Panc1 (cell line): ENCODE measurements around the gene AMIGO1. TPM values are rescaled to one million over a fixed set of nuclear protein-coding genes. Genes with fewer than 3 reads are reported as not detected.

ENCODE experiments used
- ATAC-seq: fragments of 200-7000 bp; cut with Tn5 transposase; 2 replicates; pipeline ENCODE4 v1.9.1; 2020; ENCODE audit warnings: mild to moderate bottlenecking, moderate library complexity
- BruUV-seq: library from RNA; stranded (reverse); fragments of 400-500 nt; replicated peaks from 2 replicates; lab custom pipeline; 2021; lab: Mats Ljungman, UMichigan
- CTCF ChIA-PET: fragments of 300-600 bp; sonication (Branson Sonifier 250); formaldehyde crosslinking; loops from one replicate; lab custom pipeline; 2022; ENCODE audit warnings: antibody characterized with exemption; lab: Charles Lee
- POLR2A ChIA-PET: fragments of 300-600 bp; sonication (Branson Sonifier 250); formaldehyde crosslinking; loops from one replicate; lab custom pipeline; 2022; ENCODE audit warnings: antibody characterized with exemption; lab: Charles Lee
- DNase-seq: peaks from one replicate; pipeline ENCODE4 v3.0.0-alpha.2; 2010; ENCODE audit warnings: low read depth, low spot score
- H3K27ac ChIP-seq: 2 replicates; pipeline ENCODE4 v1.5.1; 2011; ENCODE audit warnings: mild to moderate bottlenecking, low read length, inconsistent platforms
- H3K27me3 ChIP-seq: fragments of 200-500 bp; sonication (Bioruptor generic); 2 replicates; pipeline ENCODE4 v1.6.0; 2014; ENCODE audit warnings: low read length, inconsistent platforms; ENCODE audit not compliant: control insufficient read depth, insufficient read depth
- H3K36me3 ChIP-seq: fragments of 200-500 bp; sonication (Bioruptor generic); 2 replicates; pipeline ENCODE4 v1.5.1; 2014; ENCODE audit warnings: inconsistent platforms, mild to moderate bottlenecking, low read length, moderate library complexity; ENCODE audit not compliant: control insufficient read depth, insufficient read depth
- H3K4me1 ChIP-seq: 2 replicates; pipeline ENCODE4 v1.5.1; 2011; ENCODE audit warnings: inconsistent platforms, mild to moderate bottlenecking, low read length, moderate library complexity; ENCODE audit not compliant: control insufficient read depth, insufficient read depth
- H3K4me3 ChIP-seq, 2 experiments: 2 replicates each; pipeline ENCODE4 v1.5.1; 2011 to 2012; ENCODE audit warnings: low read depth in 2 of 2, low read length in 2 of 2, mild to moderate bottlenecking in 2 of 2, inconsistent platforms in 1 of 2, moderate library complexity in 1 of 2
- H3K9me3 ChIP-seq: fragments of 200-500 bp; sonication (Bioruptor generic); 2 replicates; pipeline ENCODE4 v1.5.1; 2014; ENCODE audit warnings: low read depth, mild to moderate bottlenecking, inconsistent platforms, low read length, moderate library complexity; ENCODE audit not compliant: control insufficient read depth, insufficient read depth
- POLR2AphosphoS5 ChIP-seq: IDR thresholded peaks from 2 replicates; pipeline ENCODE4 v1.6.1; 2012; ENCODE audit warnings: mild to moderate bottlenecking, low read depth, low read length, moderate library complexity
- SIN3A ChIP-seq: IDR thresholded peaks from 2 replicates; pipeline ENCODE4 v1.6.1; 2012; ENCODE audit warnings: low read depth, mild to moderate bottlenecking, low read length, moderate library complexity, borderline replicate concordance; ENCODE audit not compliant: insufficient read depth
- TCF7L2 ChIP-seq: IDR thresholded peaks from 2 replicates; pipeline ENCODE4 v1.6.1; 2011; ENCODE audit warnings: mild to moderate bottlenecking, low read depth, low read length, inconsistent platforms
- in situ Hi-C: cut with HindIII; loops from 2 replicates; pipeline ENCODE4 v1.10.0; 2016; ENCODE audit warnings: low sequenced_read_pairs, low pct_unique_long_range_greater_than_20kb
- intact Hi-C: fragments of 100-400 bp; cut with micrococcal nuclease; formaldehyde crosslinking; loops from one replicate; pipeline ENCODE4 v1.10.0; 2022; ENCODE audit not compliant: unreplicated experiment
- total RNA-seq: library from RNA; stranded (reverse); gene quantifications from one replicate; pipeline ENCODE4 v1.2.1, GENCODE V29; 2021; ENCODE audit not compliant: unreplicated experiment
- TF ChIP-seq, protein P1 (sequence below): fragments of 450-650 bp; IDR thresholded peaks from 2 replicates; pipeline ENCODE4 v1.5.1; 2017; ENCODE audit warnings: mild to moderate bottlenecking
- TF ChIP-seq, protein P2 (sequence below), 2 experiments: IDR thresholded peaks; 2 replicates each; pipeline ENCODE4 v1.6.1; 2011 to 2012; ENCODE audit warnings: low read depth in 2 of 2, control low read depth in 1 of 2, low read length in 1 of 2, mild to moderate bottlenecking in 1 of 2, moderate library complexity in 1 of 2; ENCODE audit not compliant: insufficient read depth in 1 of 2

AMIGO1 gene
- total RNA-seq, 1 experiment from 2014 or later = 0.64 TPM

DNA sequence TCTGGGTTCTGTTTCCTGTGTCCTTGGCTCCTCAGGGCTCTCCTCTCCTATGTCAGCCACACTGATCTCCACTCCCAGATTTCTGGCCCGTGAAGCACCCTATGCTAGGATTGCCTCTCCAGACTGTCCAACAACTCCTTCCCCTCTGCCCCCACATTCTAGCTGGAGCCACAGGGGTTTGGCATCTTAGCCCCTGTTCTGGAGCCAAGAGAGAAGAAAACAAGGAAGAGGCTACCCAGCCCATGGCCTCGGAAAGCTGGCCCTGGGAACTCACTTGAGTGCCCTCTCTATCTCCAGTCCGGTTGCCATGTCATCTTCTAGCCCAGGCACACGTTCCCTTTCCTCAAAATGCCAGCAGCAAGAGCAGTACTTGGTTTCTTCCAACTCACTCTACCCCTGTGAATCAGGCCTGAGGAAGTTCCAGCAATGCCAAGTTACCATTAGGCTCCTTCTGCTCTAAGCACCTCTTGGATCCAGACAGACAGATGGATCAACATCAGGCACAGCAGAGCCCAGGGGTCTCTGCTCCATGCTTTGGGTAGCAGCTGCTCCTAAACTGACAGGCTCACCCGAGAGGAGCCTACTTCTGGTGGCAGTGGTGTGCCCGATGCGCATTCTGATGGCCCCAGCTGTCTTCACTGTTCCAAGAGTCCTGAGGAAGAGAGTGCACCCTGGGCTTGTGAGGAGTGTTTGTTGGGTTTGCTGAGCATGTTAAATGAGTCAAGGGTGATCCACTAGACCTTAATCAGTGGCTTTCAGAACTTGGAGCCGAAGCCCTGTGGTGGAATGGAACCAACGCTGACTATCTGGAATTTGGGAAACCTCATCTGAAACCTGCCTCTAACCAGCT is 18.5 kb upstream of the AMIGO1 start:
- H3K9me3 ChIP-seq = no peaks in the 10 kb centered on the region
- H3K4me3 ChIP-seq = no peak overlapping the region
- no peaks in the 10 kb centered on the region for H3K27me3 ChIP-seq
- ATAC-seq (no peak), DNase-seq (no peak)
- no peak overlapping the region for H3K27ac ChIP-seq
- no peak for TF ChIP-seq POLR2AphosphoS5
- TF ChIP-seq, protein P1, sequence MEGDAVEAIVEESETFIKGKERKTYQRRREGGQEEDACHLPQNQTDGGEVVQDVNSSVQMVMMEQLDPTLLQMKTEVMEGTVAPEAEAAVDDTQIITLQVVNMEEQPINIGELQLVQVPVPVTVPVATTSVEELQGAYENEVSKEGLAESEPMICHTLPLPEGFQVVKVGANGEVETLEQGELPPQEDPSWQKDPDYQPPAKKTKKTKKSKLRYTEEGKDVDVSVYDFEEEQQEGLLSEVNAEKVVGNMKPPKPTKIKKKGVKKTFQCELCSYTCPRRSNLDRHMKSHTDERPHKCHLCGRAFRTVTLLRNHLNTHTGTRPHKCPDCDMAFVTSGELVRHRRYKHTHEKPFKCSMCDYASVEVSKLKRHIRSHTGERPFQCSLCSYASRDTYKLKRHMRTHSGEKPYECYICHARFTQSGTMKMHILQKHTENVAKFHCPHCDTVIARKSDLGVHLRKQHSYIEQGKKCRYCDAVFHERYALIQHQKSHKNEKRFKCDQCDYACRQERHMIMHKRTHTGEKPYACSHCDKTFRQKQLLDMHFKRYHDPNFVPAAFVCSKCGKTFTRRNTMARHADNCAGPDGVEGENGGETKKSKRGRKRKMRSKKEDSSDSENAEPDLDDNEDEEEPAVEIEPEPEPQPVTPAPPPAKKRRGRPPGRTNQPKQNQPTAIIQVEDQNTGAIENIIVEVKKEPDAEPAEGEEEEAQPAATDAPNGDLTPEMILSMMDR = no peak
- TF ChIP-seq, protein P2, sequence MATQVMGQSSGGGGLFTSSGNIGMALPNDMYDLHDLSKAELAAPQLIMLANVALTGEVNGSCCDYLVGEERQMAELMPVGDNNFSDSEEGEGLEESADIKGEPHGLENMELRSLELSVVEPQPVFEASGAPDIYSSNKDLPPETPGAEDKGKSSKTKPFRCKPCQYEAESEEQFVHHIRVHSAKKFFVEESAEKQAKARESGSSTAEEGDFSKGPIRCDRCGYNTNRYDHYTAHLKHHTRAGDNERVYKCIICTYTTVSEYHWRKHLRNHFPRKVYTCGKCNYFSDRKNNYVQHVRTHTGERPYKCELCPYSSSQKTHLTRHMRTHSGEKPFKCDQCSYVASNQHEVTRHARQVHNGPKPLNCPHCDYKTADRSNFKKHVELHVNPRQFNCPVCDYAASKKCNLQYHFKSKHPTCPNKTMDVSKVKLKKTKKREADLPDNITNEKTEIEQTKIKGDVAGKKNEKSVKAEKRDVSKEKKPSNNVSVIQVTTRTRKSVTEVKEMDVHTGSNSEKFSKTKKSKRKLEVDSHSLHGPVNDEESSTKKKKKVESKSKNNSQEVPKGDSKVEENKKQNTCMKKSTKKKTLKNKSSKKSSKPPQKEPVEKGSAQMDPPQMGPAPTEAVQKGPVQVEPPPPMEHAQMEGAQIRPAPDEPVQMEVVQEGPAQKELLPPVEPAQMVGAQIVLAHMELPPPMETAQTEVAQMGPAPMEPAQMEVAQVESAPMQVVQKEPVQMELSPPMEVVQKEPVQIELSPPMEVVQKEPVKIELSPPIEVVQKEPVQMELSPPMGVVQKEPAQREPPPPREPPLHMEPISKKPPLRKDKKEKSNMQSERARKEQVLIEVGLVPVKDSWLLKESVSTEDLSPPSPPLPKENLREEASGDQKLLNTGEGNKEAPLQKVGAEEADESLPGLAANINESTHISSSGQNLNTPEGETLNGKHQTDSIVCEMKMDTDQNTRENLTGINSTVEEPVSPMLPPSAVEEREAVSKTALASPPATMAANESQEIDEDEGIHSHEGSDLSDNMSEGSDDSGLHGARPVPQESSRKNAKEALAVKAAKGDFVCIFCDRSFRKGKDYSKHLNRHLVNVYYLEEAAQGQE (IDR thresholded peaks at IDR 0.05; ENCODE audit: insufficient read depth in 1 of 2, low read depth in 2 of 2, low read length in 1 of 2) = no peak
- no peak for TF ChIP-seq TCF7L2
- no peak for TF ChIP-seq SIN3A
- CTCF ChIA-PET = interaction anchor here (0.9 kb wide), 1 partner anchor 34 kb away, joined by 4 read pairs; the partner anchor contains the start of gene CYB561D1
- no TSS peak for BruUV-seq
- POLR2A ChIA-PET = no interaction called here
- intact Hi-C loops (no loop called here), in situ Hi-C loops (no loop called here)
- H3K36me3 ChIP-seq = no peaks in the 10 kb centered on the region
- 0 out of 2 replicates have a peak, but pooled peaks cover 3% of the 10 kb centered on the region for H3K4me1 ChIP-seq

DNA sequence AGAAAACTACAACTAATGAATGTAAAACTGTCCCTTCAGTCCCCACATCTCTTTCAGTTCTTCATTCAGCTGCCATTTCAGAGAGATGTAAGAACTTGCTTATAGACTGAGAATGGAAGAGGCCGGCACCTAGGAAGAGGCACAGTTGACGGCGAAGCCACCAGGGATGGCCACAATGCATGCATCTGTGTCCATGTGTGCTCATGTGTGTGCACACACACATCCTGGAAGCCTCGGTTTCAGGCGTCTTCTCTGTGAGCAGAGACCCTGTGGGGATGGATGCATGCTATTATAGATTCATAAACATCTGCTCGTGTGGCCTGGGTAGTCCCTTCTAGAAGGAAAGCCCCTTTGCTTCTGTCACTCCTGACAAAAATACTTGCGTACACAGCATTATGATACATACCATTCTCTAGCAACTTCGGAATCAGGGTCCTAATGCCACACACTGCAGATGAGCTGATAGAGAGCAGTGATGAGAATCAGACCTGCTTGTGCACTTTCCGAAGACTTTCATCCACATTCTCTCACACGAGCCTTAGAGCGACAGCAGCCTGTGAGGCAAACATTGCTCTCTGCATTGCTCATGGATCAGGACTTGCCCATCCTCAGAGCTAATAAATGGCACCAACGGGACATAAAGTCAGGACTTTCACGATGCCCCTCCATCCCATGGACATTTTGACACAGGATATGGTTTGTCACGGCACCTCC is 17.7 kb upstream of the AMIGO1 start:
- BruUV-seq = no TSS peak
- TF ChIP-seq SIN3A (no peak), POLR2AphosphoS5 (no peak)
- TF ChIP-seq, protein P2 (IDR thresholded peaks at IDR 0.05; ENCODE audit: insufficient read depth in 1 of 2, low read depth in 2 of 2, low read length in 1 of 2) = no peak
- TF ChIP-seq, protein P1 = no peak
- Histone ChIP-seq H3K27me3 (no peaks in the 10 kb centered on the region), H3K9me3 (no peaks in the 10 kb centered on the region), H3K27ac (no peak overlapping the region), H3K4me1 (no peaks in the 10 kb centered on the region), H3K36me3 (no peaks in the 10 kb centered on the region), H3K4me3 (no peak overlapping the region)
- POLR2A ChIA-PET = no interaction called here
- CTCF ChIA-PET = no interaction called here
- no peak for ATAC-seq
- DNase-seq = no peak
- in situ Hi-C loops (no loop called here), intact Hi-C loops (no loop called here)
